ENCODE data around the gene ASL.
"Not testable (repeated sequence)": the region's sequence is repeated elsewhere in the genome, so short reads cannot be mapped to it uniquely, and the experiment has no call there.

Gene ASL

GRCh38 chr7:66076462-66077329 is 1.1 kb downstream of the ASL start:
- no peak for DNase-seq (ENCODE audit: low spot score)

- no peak for DNase-seq (ENCODE audit: low spot score)
Observed at GRCh38 chr7:66078067-66078466, 2.4 kb downstream of the ASL start.

GRCh38 chr7:66082083-66082482 is 6.5 kb downstream of the ASL start:
- no peak for DNase-seq (ENCODE audit: low spot score)

DNA sequence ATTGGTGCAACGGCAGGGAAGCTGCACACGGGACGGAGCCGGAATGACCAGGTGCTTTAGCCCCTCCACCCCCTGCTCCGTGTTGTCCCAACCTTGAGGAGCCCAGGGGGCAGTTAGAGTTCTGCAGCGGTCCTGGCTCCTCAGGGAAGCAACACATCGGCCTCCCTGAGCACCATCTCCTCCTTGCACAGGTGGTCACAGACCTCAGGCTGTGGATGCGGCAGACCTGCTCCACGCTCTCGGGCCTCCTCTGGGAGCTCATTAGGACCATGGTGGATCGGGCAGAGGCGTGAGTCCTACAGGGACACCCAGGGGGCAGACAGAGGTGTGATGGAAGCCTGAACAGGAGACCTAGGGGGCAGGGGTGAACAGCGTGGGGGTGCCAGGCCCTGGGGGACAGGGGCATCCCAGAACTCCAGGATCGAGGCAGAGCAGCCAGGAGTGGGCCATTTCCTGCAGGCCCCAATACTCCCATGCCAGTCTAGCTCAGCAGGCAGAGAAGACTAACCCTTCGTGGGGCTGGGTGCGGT is 7.3 kb downstream of the ASL start:
- DNase-seq (ENCODE audit: low spot score), result no peak

DNA sequence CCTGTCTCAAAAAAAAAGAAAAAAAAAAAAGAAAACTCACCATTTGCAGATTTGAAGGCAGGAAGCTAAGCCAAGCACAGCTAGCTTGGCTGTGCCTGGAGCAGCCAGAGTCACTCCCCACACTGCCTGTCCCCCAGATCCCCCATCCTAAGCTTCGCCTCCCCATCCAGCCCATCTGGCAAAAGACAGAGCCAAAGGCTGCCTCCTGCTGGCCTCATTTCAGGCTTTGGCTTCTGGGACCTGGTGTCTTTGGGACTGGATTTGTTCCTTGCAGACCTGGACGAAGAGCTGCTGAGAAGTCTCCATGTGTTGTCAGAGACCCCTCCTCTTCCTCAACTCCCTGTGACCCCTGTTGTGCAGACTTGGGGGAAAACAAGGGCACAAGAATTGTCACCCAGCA is 8.1 kb downstream of the ASL start:
- no peak for DNase-seq (ENCODE audit: low spot score)

DNA sequence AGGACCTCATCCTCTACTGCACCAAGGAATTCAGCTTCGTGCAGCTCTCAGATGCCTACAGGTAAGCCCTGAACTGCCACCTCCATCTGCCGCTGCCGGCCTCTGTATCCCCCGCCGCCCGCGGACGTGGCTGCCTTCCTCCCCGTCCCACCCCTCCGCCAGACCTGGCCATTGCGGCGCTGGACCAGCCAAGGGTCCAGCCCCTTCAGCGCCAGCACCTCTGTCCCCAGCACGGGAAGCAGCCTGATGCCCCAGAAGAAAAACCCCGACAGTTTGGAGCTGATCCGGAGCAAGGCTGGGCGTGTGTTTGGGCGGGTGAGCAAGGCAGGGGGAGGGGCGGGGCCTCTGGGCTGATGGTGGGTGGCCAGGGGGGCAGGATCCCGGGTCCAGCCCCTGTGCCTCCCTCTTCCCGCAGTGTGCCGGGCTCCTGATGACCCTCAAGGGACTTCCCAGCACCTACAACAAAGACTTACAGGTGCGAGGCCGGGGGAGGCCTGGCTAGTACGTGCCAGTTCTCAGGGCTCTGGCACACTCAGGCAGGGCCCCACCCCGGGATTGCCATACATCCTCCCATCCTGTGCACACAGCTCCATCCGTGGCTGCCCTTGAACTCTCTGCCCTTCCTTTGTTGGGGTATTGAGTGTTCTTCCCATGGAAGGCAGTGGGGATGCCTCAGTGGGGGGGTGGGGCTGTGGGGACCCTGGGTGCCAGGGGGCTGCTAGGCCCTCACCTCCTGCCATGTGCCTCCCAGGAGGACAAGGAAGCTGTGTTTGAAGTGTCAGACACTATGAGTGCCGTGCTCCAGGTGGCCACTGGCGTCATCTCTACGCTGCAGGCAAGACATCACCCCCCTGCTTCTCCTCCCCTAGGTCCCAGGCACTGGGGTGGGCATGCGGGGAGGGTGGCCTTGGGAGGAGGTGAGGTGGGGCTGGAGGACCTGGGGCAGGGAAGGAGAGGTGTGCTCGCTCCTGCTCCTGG is 13.5 kb downstream of the ASL start:
- DNase-seq (ENCODE audit: low spot score), result no peak

DNA sequence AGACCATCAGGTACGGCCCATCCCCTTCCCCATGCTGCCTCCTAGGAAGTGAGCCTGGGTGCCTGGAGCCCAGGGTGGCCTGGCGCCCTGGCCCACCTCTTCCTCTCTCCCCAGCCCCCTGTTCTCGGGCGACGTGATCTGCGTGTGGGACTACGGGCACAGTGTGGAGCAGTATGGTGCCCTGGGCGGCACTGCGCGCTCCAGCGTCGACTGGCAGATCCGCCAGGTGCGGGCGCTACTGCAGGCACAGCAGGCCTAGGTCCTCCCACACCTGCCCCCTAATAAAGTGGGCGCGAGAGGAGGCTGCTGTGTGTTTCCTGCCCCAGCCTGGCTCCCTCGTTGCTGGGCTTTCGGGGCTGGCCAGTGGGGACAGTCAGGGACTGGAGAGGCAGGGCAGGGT is 17.0 kb downstream of the ASL start:
- DNase-seq (ENCODE audit: low spot score), result no peak

GRCh38 chr7:66095010-66095409 is 19.4 kb downstream of the ASL start:
- DNase-seq (ENCODE audit: low spot score), result no peak

DNA sequence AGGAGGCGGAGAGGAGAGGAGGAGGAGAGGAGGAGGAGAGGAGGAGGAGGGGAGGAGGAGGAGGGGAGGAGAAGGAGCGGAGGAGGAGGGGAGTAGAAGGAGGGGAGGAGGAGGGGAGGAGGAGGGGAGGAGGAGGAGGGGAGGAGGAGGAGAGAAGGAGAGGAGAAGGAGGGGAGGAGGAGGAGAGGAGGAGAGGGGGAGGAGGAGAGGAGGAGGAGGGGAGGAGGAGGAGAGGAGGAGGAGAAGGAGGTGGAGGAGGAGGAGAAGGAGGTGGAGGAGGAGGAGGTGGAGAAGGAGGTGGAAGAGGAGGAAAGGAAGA is 23.6 kb downstream of the ASL start:
- no peak for DNase-seq (ENCODE audit: low spot score)

GRCh38 chr7:66099551-66100407 is 24.2 kb downstream of the ASL start:
- DNase-seq (ENCODE audit: low spot score), result peak; percentile 28

DNA sequence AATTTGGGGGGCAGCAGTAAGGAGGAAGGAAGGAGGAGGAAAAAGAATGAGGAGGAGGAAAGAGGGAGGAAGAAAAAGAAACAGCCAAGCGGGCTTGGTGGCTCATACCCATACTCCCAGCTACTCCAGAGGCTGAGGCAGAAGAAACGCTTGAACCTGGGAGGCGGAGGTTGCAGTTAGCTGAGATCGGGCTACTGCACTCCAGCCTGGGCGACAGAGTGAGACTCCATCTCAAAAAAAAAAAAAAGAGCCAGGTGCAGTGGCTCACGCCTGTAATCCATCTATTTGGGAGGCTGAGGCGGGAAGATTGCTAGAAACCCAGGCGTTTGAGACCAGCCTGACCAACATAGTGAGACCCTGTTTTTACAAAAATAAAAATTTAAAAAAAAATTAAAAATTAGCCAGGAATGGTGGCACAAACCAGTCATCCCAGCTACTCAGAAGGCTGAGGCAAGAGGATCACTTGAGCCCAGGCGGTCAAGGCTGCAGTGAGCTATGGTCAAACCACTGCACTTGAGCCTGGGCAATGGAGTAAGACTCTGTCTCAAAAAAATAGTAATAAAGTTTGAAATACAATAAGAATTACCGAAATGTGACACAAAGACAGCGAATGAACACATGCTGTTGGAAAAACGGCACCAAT is 24.9 kb downstream of the ASL start:
- no peak for DNase-seq (ENCODE audit: low spot score)

DNA sequence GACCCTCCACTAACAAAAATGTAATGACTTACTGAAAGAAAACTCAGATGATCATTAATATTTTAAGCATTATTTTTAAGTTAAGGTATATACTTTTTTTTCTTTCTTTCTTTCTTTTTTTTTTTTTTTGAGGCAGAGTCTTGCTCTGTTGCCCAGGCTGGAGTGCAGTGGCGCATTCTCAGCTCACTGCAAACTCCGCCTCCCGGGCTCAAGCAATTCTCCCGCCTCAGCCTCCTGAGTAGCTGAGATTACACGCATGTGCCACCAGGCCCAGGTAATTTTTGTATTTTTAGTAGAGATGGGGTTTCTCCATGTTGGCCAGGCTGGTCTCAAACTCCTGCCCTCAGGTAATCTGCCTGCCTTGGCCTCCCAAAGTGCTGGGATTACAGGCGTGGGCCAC is 26.5 kb downstream of the ASL start:
- DNase-seq (ENCODE audit: low spot score), result not testable (repeated sequence)

- not testable (repeated sequence) for DNase-seq (ENCODE audit: low spot score)
Observed at GRCh38 chr7:66103994-66104393, 28.4 kb downstream of the ASL start.

DNA sequence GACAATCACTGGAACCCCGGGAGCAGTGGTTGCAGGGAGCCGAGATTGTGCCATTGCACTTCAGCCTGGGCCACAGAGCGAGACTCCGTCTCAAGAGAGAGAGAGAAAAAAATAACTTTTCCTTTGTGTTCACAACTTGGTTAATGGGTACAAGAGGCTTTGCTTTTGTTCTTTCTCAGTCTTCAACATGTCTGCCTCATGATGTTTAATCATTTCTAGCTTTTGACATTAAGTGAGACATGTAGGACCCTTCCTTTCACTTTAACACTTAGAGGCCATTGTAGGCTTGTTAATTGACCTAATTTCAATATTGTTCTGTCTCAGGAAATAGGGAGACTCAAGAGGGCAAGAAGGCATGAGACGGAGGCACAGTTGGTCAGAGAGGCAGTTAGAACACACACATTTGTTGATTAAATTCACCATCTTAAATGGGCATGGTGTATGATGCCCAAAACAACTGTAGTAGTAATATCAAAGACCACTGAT is 29.7 kb downstream of the ASL start:
- no peak for DNase-seq (ENCODE audit: low spot score)

DNA sequence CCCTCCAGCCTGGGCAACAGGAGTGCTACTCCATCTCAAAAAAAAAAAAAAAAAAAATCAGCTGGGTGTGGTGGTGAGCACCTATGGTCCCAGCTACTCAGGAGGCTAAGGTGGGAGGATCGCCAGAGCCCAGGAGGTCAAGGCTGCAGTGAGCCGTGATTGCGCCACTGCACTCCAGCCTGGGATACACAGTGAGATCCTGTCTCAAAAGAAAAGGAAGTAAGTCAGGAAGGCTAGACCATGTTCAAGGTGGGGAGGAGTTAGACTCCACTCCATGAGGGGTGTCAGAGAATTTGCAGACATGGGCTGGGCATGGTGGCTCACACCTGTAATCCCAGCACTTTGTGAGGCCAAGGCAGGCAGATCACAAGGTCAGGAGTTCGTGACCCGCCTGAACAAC is 32.8 kb downstream of the ASL start:
- DNase-seq (ENCODE audit: low spot score), result not testable (repeated sequence)

DNA sequence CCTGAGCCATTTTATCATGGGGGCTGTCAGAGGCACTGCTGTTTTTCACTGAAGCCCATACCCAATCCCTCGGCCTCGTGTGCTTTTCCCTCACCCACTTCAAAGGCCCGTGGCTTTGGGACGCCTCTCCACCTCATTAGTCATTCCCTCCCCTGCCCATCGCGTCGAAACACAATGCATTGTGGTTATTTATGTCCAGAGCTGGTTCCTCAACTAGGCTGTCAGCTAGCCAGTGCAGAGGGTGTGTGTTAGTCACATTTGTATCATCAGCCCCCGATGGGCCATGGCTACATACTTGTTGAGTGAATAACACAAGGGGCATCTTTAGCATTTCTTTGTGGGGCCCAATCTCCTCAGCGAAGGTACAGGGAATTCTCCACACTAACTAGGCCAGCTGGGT is 35.2 kb downstream of the ASL start:
- DNase-seq (ENCODE audit: low spot score), result no peak

GRCh38 chr7:66114743-66115649 is 39.4 kb downstream of the ASL start, which contains the start of gene CRCP:
TSS of gene CRCP (plus strand) at chr7:66114847. CDS start at chr7:66114963, 116 bp downstream.
- DNase-seq (ENCODE audit: low spot score), result peak; percentile 82

- DNase-seq (ENCODE audit: low spot score), result not testable (repeated sequence)
Observed at GRCh38 chr7:66116680-66117420, 41.2 kb downstream of the ASL start.

- DNase-seq (ENCODE audit: low spot score), result no peak
Observed at GRCh38 chr7:66118603-66119002, 43.0 kb downstream of the ASL start.
